Retinal pigment epithelial cell (primary cell): ENCODE measurements around the gene GRXCR1.

ENCODE experiments used
- DNase-seq: peaks from one replicate; pipeline ENCODE4 v3.0.0-alpha.2; 2010; ENCODE audit warnings: low read depth
- H3K4me3 ChIP-seq: 2 replicates; pipeline ENCODE4 v1.5.1; 2011; ENCODE audit warnings: mild to moderate bottlenecking, low read length, control low read depth, moderate library complexity
- CTCF ChIP-seq: conservative IDR thresholded peaks from 2 replicates; pipeline ENCODE4 v1.5.1; 2011; ENCODE audit warnings: low read depth, low read length, control low read depth, inconsistent platforms

The GRXCR1 gene

DNA sequence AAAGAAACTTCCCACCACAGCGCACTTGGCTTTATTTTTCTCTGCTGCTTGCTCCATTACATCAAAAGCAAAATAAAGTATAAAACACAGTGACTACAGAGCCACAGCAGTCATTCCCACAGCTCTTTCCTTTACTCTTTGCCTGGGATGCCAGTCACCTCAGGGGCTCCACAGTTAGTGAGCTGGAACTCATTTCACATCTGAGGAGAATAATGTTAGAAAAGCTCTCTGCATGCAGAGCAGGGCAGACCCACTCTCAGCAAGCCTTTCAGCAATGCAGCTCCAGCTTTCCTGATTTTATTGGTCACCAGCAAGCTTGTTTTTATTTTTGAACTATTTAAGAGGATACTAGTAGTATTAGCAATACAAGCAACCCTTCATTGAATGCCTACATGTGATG lies 13.8 kb downstream of the GRXCR1 start:
- H3K4me3 ChIP-seq, result no peak overlapping the region
- no peak for DNase-seq
- TF ChIP-seq CTCF, result no peak

DNA sequence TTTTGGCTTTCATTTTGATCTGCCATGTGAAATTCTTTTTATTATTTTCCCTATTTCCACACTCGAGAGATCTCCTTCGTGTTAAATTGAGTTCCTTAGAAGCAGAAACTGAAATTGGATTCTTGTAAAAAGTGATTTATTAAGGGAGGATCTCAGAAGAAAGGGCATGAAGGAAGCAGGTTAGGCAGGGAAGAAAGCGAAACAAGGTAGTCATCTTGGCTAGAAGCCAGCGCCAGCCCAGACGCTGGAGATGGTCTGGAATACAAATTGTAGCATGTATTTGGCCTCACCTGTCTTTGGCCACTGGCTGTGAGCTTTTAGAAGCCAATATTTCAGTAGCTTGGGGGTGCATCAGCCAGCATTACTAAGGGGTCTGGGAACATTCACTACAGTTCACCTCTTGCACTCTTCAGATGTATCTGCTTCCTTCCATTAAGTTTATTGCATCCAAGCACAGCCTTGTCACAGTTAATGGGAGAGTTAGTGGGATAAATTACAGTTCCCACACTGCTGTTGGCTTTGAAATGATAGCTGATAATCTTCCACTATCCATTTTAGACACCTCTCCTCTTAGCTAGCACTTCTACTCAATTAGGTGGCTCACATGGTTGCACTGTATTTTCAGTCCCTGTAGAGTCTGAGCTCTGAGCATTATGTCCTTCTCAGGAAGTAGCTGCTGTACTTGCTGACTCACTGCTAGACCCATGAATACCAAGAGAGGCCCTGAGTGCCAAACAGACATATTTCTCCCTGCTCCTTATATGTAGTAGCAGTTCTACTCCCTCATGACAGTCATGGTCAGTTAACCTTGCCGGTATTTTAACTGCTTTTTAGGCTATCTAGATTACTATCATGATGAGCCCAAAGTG lies 14.6 kb downstream of the GRXCR1 start:
- no peak overlapping the region for H3K4me3 ChIP-seq
- no peak for TF ChIP-seq CTCF
- DNase-seq, result peak; percentile 53

- DNase-seq, result no peak
- no peak overlapping the region for H3K4me3 ChIP-seq
- no peak for TF ChIP-seq CTCF
Measured at GRCh38 chr4:42910459-42910858, 17.9 kb downstream of the GRXCR1 start.

GRCh38 chr4:42914937-42915336 lies 22.4 kb downstream of the GRXCR1 start:
- no peak overlapping the region for H3K4me3 ChIP-seq
- no peak for DNase-seq
- TF ChIP-seq CTCF, result no peak

DNA sequence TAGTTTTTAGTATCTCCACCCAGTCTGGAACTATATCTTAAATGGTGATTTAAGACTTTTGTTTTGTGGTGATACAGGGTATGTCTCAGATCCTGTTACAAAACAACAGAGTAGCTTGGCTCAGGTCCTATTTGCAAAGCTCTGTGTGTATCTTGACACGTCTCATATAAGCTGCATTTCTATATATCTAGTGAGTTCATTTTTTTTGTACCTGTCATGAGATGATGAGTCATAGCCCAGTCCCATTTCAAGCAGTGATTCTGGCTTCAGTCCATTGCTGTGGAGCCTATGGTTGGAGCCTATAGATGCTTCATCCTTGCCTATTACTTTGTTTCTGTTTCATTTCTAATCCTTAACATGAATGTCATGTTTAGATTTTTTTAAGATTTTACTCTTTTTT lies 23.0 kb downstream of the GRXCR1 start:
- no peak for DNase-seq
- TF ChIP-seq CTCF, result no peak

GRCh38 chr4:42917296-42917695 lies 24.8 kb downstream of the GRXCR1 start:
- TF ChIP-seq CTCF, result no peak
- no peak overlapping the region for H3K4me3 ChIP-seq
- no peak for DNase-seq

More for the DNA sequence above, 23.0 kb downstream of the GRXCR1 start:
- H3K4me3 ChIP-seq, result no peak overlapping the region

GRCh38 chr4:42923431-42923830 lies 30.9 kb downstream of the GRXCR1 start:
- no peak overlapping the region for H3K4me3 ChIP-seq
- no peak for TF ChIP-seq CTCF
- DNase-seq, result no peak
